SJCRH30 (cell line): ENCODE results near the gene MADCAM1. TPM values are rescaled to one million over a fixed set of nuclear protein-coding genes. Genes with fewer than 3 reads are reported as not detected.

Source experiments
- DNase-seq, 2 experiments: peaks; one replicate each; pipeline ENCODE4 v3.0.0-alpha.2; 2015 to 2020
- H3K27ac ChIP-seq: fragments of 250-450 bp; sonication (Bioruptor Pico); 2 replicates; pipeline ENCODE4 v1.5.1; 2020; ENCODE audit warnings: mild to moderate bottlenecking, moderate library complexity
- H3K27me3 ChIP-seq: fragments of 250-450 bp; sonication (Bioruptor Pico); 2 replicates; pipeline ENCODE4 v1.5.1; 2020; ENCODE audit warnings: mild to moderate bottlenecking, moderate library complexity
- H3K36me3 ChIP-seq: fragments of 250-450 bp; sonication (Bioruptor Pico); 2 replicates; pipeline ENCODE4 v1.5.1; 2020; ENCODE audit warnings: mild to moderate bottlenecking, moderate library complexity
- H3K4me1 ChIP-seq: fragments of 250-450 bp; sonication (Bioruptor Pico); 2 replicates; pipeline ENCODE4 v1.5.1; 2020; ENCODE audit warnings: mild to moderate bottlenecking, moderate library complexity
- H3K4me3 ChIP-seq: fragments of 250-450 bp; sonication (Bioruptor Pico); 2 replicates; pipeline ENCODE4 v1.5.1; 2020; ENCODE audit warnings: mild to moderate bottlenecking, moderate library complexity
- H3K9me3 ChIP-seq: fragments of 250-450 bp; sonication (Bioruptor Pico); replicated peaks from 2 replicates; pipeline ENCODE4 v1.5.1; 2020; ENCODE audit warnings: mild to moderate bottlenecking, moderate library complexity
- total RNA-seq: library from RNA; depleted of rRNA; stranded (reverse); fragments of >200 nt; shearing (Covaris generic); gene quantifications from 2 replicates; pipeline ENCODE4 v1.2.3, GENCODE V29; 2014

The MADCAM1 gene
- total RNA-seq, 1 experiment from 2014 or later: 0.18 TPM

DNA sequence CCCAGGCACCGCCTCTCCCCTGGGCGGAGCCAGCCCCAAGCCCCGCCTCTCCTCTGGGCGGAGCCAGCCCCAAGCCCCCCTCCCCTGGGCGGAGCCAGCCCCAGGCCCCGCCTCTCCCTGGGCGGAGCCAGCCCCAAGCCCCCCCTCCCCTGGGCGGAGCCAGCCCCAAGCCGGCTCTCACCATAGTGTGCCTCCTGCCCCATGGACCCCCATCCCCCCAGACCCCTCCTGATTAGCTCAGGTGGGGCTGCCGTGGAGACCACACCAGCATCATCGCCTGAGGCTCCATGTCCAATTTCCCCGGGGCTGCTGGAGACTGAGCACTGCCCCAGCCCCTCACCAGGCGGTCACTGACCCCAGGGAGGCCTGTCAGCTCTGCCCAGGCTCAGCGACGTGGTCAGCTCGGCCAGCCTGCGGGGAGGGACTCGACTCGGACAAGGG is 4.2 kb upstream of the MADCAM1 start:
- H3K36me3 ChIP-seq: no peaks in the 10 kb centered on the region
- no peak overlapping the region for H3K4me3 ChIP-seq
- no peak for DNase-seq
- no peaks in the 10 kb centered on the region for H3K9me3 ChIP-seq
- H3K4me1 ChIP-seq: no peaks in the 10 kb centered on the region
- no peaks in the 10 kb centered on the region for H3K27me3 ChIP-seq
- H3K27ac ChIP-seq: no peak overlapping the region

DNA sequence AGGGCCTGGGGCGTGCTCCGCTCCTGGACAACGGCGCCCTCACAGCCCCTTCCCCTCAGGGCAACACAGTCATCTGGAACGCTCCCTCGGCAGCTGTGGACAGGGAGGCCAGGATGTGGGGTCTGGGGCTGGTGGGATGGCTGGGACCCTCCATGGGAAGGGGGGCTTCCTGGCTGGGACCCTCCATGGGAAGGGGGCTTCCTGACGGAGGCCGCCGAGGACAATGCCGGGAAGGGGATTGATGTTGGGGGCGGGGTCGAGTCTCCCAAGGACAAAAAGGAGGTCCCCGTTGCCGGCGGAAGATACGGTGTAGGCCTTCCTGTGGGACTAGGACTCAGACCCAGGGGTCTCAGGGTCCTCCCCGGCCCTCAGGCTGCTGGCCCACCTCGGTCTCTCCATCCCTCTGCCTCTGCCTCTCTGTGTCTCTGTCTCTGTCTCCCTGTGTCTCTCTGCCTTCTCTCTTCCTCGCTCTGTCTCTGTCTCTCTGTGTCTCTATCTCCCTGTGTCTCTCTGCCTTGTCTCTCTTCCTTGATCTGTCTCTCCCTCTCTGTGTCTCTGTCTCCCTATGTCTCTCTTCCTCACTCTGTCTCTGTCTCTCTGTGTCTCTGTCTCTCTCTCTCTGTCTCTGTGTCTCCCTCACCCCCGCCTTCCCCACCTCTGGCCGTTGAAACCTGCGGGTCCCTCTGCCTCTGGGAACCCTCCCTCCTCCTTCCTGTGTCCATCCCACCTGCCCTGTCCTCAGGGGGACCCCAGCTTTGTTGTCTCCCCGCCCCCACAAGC is 2.7 kb upstream of the MADCAM1 start:
- Histone ChIP-seq H3K27me3 (no peaks in the 10 kb centered on the region), H3K9me3 (no peaks in the 10 kb centered on the region), H3K36me3 (no peaks in the 10 kb centered on the region), H3K27ac (no peak overlapping the region), H3K4me3 (no peak overlapping the region), H3K4me1 (no peaks in the 10 kb centered on the region)
- DNase-seq: no peak

DNA sequence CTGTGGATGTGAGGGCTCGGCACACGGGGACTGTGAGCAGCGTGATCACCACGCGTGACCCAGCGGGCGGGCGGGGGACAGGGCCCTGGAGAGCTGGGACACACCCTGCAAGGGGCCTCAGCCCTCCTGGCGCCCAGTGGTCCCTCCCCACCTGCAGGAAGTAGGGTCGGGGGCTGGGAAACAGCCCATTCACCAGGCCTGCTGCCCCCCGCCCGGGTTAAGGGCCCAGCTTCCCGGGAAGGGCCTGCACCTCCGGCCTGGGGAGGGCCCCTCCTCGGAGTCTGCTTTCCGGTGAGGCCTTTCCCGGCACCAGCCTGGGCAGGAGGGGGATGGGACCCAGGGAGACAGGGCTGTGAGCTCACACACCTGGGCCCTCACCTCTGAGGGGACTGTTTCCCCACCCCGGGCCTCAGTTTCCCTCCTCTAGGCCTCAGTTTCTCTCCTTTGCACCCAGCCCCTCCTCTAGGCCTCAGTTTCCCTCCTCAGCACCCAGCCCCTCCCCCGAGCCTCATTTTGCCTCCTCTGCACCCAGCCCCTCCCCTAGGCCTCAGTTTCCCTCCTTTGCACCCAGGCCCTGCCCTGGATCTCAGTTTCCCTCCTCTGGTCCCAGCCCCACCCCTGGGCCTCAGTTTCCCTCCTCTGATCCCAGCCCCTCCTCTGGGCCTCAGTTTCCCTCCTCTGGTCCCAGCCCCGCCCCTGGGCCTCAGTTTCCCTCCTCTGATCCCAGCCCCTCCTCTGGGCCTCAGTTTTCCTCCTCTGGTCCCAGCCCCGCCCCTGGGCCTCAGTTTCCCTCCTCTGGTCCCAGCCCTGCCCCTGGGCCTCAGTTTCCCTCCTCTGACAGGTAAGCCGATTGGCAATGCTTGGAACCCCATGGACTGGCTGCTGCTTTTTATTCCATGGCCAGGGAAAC is 1.9 kb upstream of the MADCAM1 start:
- Histone ChIP-seq H3K27ac (no peak overlapping the region), H3K4me3 (no peak overlapping the region), H3K4me1 (no peaks in the 10 kb centered on the region), H3K27me3 (no peaks in the 10 kb centered on the region), H3K36me3 (no peaks in the 10 kb centered on the region), H3K9me3 (no peaks in the 10 kb centered on the region)
- no peak for DNase-seq

GRCh38 chr19:495081-495401 is 1.2 kb upstream of the MADCAM1 start:
- DNase-seq: no peak
- H3K27ac ChIP-seq: no peak overlapping the region
- H3K36me3 ChIP-seq: no peaks in the 10 kb centered on the region
- H3K4me3 ChIP-seq: no peak overlapping the region
- H3K9me3 ChIP-seq: no peaks in the 10 kb centered on the region
- H3K4me1 ChIP-seq: no peaks in the 10 kb centered on the region
- no peaks in the 10 kb centered on the region for H3K27me3 ChIP-seq

- H3K9me3 ChIP-seq: no peaks in the 10 kb centered on the region
- H3K27ac ChIP-seq: no peak overlapping the region
- DNase-seq: peak in 1 of 2 experiments; percentile 54
- no peak overlapping the region for H3K4me3 ChIP-seq
- H3K36me3 ChIP-seq: no peaks in the 10 kb centered on the region
- H3K4me1 ChIP-seq: no peaks in the 10 kb centered on the region
- no peaks in the 10 kb centered on the region for H3K27me3 ChIP-seq
These were observed 729 bp upstream of the MADCAM1 start for GRCh38 chr19:495402-496111.

- no peak for DNase-seq
- no peak overlapping the region for H3K27ac ChIP-seq
- no peaks in the 10 kb centered on the region for H3K36me3 ChIP-seq
- no peaks in the 10 kb centered on the region for H3K9me3 ChIP-seq
- no peaks in the 10 kb centered on the region for H3K27me3 ChIP-seq
- H3K4me1 ChIP-seq: no peaks in the 10 kb centered on the region
- no peak overlapping the region for H3K4me3 ChIP-seq
These were observed 700 bp downstream of the MADCAM1 start for GRCh38 chr19:496986-497385.

- Histone ChIP-seq H3K4me3 (no peak overlapping the region), H3K27me3 (no peaks in the 10 kb centered on the region), H3K36me3 (no peaks in the 10 kb centered on the region), H3K27ac (no peak overlapping the region), H3K9me3 (no peaks in the 10 kb centered on the region), H3K4me1 (no peaks in the 10 kb centered on the region)
- DNase-seq: no peak
These were observed 1.2 kb downstream of the MADCAM1 start for GRCh38 chr19:497491-497868.

DNA sequence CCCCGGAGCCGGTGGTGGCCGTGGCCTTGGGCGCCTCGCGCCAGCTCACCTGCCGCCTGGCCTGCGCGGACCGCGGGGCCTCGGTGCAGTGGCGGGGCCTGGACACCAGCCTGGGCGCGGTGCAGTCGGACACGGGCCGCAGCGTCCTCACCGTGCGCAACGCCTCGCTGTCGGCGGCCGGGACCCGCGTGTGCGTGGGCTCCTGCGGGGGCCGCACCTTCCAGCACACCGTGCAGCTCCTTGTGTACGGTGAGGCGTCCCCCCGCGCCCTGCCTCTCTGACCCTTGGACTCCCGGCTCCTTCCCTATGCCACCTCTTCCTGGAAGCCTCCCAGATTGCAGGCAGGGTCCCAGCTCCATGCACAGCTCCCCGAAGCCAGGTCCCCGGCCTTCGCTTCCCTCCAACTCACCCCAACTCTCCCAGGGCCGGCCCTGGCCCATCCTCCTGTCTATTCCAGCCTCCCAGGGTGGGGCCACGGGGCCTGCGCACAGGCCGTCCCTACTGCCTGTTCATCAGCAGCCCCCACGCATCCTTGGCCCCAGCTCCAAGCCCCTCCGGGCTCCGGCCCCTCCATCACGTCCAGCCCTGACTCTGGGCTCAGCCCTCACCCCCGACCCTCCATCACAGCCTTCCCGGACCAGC is 1.7 kb downstream of the MADCAM1 start:
- no peaks in the 10 kb centered on the region for H3K4me1 ChIP-seq
- no peaks in the 10 kb centered on the region for H3K36me3 ChIP-seq
- H3K9me3 ChIP-seq: no peaks in the 10 kb centered on the region
- H3K27me3 ChIP-seq: no peaks in the 10 kb centered on the region
- DNase-seq: no peak
- H3K4me3 ChIP-seq: no peak overlapping the region
- H3K27ac ChIP-seq: no peak overlapping the region

GRCh38 chr19:498511-498891 is 2.2 kb downstream of the MADCAM1 start:
- Histone ChIP-seq H3K27ac (no peak overlapping the region), H3K4me3 (no peak overlapping the region), H3K9me3 (no peaks in the 10 kb centered on the region), H3K27me3 (no peaks in the 10 kb centered on the region), H3K36me3 (no peaks in the 10 kb centered on the region), H3K4me1 (no peaks in the 10 kb centered on the region)
- no peak for DNase-seq

DNA sequence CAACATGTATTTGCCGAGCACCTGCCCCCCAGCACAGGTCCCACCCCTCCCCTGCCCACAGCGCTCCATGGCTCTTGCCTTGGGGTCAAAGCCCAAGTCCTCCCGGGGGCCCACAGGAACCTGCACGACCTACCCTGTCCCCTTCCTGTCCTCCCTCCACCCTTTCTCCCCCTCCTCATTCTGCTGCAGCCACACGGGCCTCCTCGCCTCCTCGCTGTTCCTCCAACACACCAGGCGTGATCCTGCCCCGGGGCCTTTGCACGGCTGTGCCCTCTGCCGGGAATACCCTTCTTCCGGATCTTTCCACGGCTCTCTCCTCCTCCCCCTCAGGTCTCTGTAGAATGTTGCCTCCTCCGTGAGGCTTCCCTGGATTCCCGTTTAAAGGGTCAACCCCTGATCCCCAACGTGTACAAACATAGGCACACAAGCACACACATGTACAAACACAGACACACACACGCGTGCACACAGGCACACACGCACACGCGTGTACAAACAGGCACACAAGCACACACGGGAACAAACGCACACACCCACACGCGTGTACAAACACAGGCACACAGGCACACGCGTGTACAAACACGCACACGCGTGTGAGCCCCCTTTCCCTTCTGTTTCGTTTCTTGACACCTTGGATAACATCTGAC is 2.8 kb downstream of the MADCAM1 start:
- no peak overlapping the region for H3K27ac ChIP-seq
- no peaks in the 10 kb centered on the region for H3K9me3 ChIP-seq
- H3K4me1 ChIP-seq: no peaks in the 10 kb centered on the region
- no peak overlapping the region for H3K4me3 ChIP-seq
- DNase-seq: no peak
- no peaks in the 10 kb centered on the region for H3K36me3 ChIP-seq
- H3K27me3 ChIP-seq: no peaks in the 10 kb centered on the region

- H3K27ac ChIP-seq: no peak overlapping the region
- H3K27me3 ChIP-seq: no peaks in the 10 kb centered on the region
- no peaks in the 10 kb centered on the region for H3K9me3 ChIP-seq
- H3K4me3 ChIP-seq: no peak overlapping the region
- DNase-seq: no peak
- H3K4me1 ChIP-seq: no peaks in the 10 kb centered on the region
- no peaks in the 10 kb centered on the region for H3K36me3 ChIP-seq
These were observed 5.4 kb downstream of the MADCAM1 start for GRCh38 chr19:501646-502045.

DNA sequence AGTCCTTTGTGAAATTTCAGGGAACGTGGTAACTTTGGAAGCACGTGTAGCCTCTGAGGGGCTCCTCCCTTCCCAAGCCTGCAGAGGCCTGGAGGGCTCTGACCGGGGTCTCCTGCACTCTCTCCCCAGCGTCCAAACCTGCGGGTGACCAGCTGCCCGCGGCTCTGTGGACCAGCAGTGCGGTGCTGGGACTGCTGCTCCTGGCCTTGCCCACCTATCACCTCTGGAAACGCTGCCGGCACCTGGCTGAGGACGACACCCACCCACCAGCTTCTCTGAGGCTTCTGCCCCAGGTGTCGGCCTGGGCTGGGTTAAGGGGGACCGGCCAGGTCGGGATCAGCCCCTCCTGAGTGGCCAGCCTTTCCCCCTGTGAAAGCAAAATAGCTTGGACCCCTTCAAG is 8.3 kb downstream of the MADCAM1 start:
- Histone ChIP-seq H3K9me3 (no peaks in the 10 kb centered on the region), H3K4me1 (no peaks in the 10 kb centered on the region), H3K27ac (no peak overlapping the region), H3K36me3 (no peaks in the 10 kb centered on the region), H3K4me3 (no peak overlapping the region), H3K27me3 (no peaks in the 10 kb centered on the region)
- DNase-seq: no peak

GRCh38 chr19:506404-507285 is 10.4 kb downstream of the MADCAM1 start:
- Histone ChIP-seq H3K4me1 (peaks cover 10% of the 10 kb centered on the region), H3K27ac (peak overlapping the region; percentile 95), H3K36me3 (no peaks in the 10 kb centered on the region), H3K4me3 (peak overlapping the region; percentile 97), H3K9me3 (no peaks in the 10 kb centered on the region), H3K27me3 (no peaks in the 10 kb centered on the region)
- DNase-seq: peak; percentile 95 to 98
